Gastrocnemius medialis (tissue), 4 donors: Measurements from ENCODE around the gene SLC48A1. TPM values are rescaled to one million over a fixed set of nuclear protein-coding genes. Genes with fewer than 3 reads are reported as not detected.

Experiments
- ATAC-seq, 2 donors: fragments of 150-250 bp; one replicate each; pipeline ENCODE4 v1.9.1; 2016
- DNase-seq, 2 donors: peaks; one replicate each; pipeline ENCODE4 v3.0.0-alpha.2; 2019
- H3K27ac ChIP-seq, 4 donors: fragments of 200-600 bp; sonication (generic); 1 replicate in 1 of 4; 2 replicates in 3 of 4; pipeline ENCODE4 v1.5.1; 2016 to 2018; ENCODE audit warnings: mild to moderate bottlenecking in 2 of 4, moderate library complexity in 1 of 4
- H3K27me3 ChIP-seq, 3 donors: fragments of 200-600 bp; sonication (generic) in 2 of 3; 1 replicate in 1 of 3; 2 replicates in 2 of 3; pipeline versions ENCODE4 v1.5.1 to v1.6.0; 2016 to 2019; ENCODE audit warnings: mild to moderate bottlenecking in 1 of 3, moderate library complexity in 1 of 3
- H3K36me3 ChIP-seq, 2 donors: fragments of 200-600 bp; sonication (generic) in 1 of 2; one replicate each; pipeline ENCODE4 v1.5.1; 2017 to 2018
- H3K4me1 ChIP-seq, 2 donors: fragments of 200-600 bp; sonication (generic) in 1 of 2; one replicate each; pipeline ENCODE4 v1.5.1; 2016 to 2017; ENCODE audit warnings: mild to moderate bottlenecking in 2 of 2
- H3K4me3 ChIP-seq, 4 donors: fragments of 200-600 bp; sonication (generic) in 3 of 4; 1 replicate in 1 of 4; 2 replicates in 3 of 4; pipeline ENCODE4 v1.5.1; 2016 to 2019; ENCODE audit warnings: mild to moderate bottlenecking in 2 of 4
- H3K9me3 ChIP-seq, 3 donors: fragments of 200-600 bp; sonication (generic) in 2 of 3; 1 replicate in 1 of 3; 2 replicates in 2 of 3; pipeline ENCODE4 v1.5.1; 2016 to 2019
- POLR2A ChIP-seq, 2 donors: fragments of 450-650 bp; IDR thresholded peaks; one replicate each; pipeline ENCODE4 v1.6.1; 2017; ENCODE audit warnings: antibody characterized with exemption in 2 of 2, mild to moderate bottlenecking in 2 of 2, moderate library complexity in 2 of 2
- in situ Hi-C, 4 donors: fragments of 200-750 bp; cut with MboI; loops; one replicate each; pipeline versions ENCODE4 v1.15.0 to v1.8.0; 2017; ENCODE audit warnings: low sequenced_read_pairs in 4 of 4
- intact Hi-C: fragments of 100-400 bp; cut with DNase I; formaldehyde crosslinking; loops from one replicate; pipeline ENCODE4 v1.15.1; 2023; ENCODE audit warnings: low total_unique reads
- total RNA-seq, 4 donors: library from RNA; depleted of rRNA; stranded (reverse); fragments of >200 nt; gene quantifications; one replicate each; pipeline versions ENCODE4 v1.1.0 to v1.2.3, GENCODE V29; 2016
- TF ChIP-seq, protein P1 (sequence below), 5 experiments: fragments of 450-650 bp in 3 of 5; fragments of 200-600 bp in 2 of 5; sonication (generic) in 2 of 5; IDR thresholded peaks in 4 of 5; conservative IDR thresholded peaks in 1 of 5; 1 replicate in 4 of 5; 2 replicates in 1 of 5; pipeline ENCODE4 v1.5.1; 2016 to 2019; ENCODE audit warnings: antibody characterized with exemption in 5 of 5, mild to moderate bottlenecking in 3 of 5, moderate library complexity in 3 of 5

SLC48A1 gene
- total RNA-seq, 4 donors from 2014 or later = 28.3 to 62.6 (median 45.6) TPM

DNA sequence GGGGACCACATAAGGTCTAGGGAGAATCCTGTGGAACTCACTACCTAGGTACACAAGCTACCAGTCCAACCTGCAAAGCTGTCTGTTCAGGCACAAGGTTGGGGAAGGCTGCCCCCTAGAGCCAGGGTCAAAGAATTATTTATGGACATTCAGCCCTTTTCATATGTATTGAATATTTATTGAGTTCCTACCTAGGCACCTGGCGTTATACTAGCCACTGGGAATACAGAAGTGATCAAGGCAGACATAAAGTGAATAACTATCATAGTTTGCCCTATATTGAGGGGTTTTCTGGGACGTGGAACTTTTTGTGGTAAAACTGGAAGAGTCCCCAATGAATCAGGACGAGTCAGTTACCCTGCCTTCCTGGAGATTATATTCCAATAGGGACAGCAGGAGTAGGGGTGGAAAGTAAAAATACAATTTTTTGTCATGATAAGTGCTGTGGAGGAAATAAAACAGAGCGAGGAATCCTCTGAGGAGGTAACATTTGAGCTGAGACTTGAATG, 5.8 kb upstream of the SLC48A1 start:
- Histone ChIP-seq H3K36me3 (no peaks in the 10 kb centered on the region), H3K4me1 (peaks cover 0 to 7% of the 10 kb centered on the region in 2 donors), H3K27me3 (no peaks in the 10 kb centered on the region), H3K27ac (no peak overlapping the region), H3K4me3 (no peak overlapping the region), H3K9me3 (no peaks in the 10 kb centered on the region)
- ATAC-seq = peak; percentile 52 to 60
- no peak for TF ChIP-seq POLR2A (IDR thresholded peaks at IDR 0.05)
- TF ChIP-seq, protein P1, sequence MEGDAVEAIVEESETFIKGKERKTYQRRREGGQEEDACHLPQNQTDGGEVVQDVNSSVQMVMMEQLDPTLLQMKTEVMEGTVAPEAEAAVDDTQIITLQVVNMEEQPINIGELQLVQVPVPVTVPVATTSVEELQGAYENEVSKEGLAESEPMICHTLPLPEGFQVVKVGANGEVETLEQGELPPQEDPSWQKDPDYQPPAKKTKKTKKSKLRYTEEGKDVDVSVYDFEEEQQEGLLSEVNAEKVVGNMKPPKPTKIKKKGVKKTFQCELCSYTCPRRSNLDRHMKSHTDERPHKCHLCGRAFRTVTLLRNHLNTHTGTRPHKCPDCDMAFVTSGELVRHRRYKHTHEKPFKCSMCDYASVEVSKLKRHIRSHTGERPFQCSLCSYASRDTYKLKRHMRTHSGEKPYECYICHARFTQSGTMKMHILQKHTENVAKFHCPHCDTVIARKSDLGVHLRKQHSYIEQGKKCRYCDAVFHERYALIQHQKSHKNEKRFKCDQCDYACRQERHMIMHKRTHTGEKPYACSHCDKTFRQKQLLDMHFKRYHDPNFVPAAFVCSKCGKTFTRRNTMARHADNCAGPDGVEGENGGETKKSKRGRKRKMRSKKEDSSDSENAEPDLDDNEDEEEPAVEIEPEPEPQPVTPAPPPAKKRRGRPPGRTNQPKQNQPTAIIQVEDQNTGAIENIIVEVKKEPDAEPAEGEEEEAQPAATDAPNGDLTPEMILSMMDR (IDR thresholded peaks at IDR 0.05 in 4 of 5, conservative IDR thresholded peaks at IDR 0.05 in 1 of 5) = peak; percentile 45 to 75 (median 57)
- intact Hi-C loops (loop anchor here (2.0 kb wide), 1 partner anchor 52 kb away; no protein-coding TSS in a partner anchor), in situ Hi-C loops (no loop called here)
- DNase-seq = no peak

DNA sequence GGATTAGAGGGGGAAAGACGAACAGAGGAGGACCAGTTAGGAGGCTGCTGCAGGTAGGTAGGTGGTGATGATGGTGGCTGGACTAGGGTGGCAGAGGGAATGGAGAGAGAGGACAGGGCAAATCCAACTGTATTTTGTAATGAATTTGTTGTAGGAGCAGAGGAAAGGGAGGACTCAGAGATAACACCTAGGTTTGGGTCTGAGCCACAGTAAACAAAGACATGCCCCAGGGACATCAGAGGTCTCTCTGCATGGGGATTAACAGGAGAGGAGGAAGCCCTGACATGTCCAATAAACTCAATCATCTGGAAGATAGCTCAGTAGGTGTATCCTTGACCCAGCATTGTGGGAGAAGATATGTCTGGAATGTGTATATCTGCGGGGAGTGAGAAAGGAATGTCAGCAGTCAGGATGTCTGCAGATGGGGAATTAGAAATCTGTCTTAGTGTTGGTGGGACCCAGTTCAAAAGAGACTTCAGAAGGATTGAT, 4.7 kb upstream of the SLC48A1 start:
- no peaks in the 10 kb centered on the region for H3K9me3 ChIP-seq
- ATAC-seq (no peak), DNase-seq (no peak)
- TF ChIP-seq, protein P1 (IDR thresholded peaks at IDR 0.05 in 4 of 5, conservative IDR thresholded peaks at IDR 0.05 in 1 of 5) = no peak
- TF ChIP-seq POLR2A (IDR thresholded peaks at IDR 0.05) = no peak
- H3K4me1 ChIP-seq = peaks cover 0 to 10% of the 10 kb centered on the region in 2 donors
- in situ Hi-C loops (no loop called here), intact Hi-C loops (no loop called here)
- no peaks in the 10 kb centered on the region for H3K36me3 ChIP-seq
- no peak overlapping the region for H3K27ac ChIP-seq
- no peaks in the 10 kb centered on the region for H3K27me3 ChIP-seq
- no peak overlapping the region for H3K4me3 ChIP-seq

DNA sequence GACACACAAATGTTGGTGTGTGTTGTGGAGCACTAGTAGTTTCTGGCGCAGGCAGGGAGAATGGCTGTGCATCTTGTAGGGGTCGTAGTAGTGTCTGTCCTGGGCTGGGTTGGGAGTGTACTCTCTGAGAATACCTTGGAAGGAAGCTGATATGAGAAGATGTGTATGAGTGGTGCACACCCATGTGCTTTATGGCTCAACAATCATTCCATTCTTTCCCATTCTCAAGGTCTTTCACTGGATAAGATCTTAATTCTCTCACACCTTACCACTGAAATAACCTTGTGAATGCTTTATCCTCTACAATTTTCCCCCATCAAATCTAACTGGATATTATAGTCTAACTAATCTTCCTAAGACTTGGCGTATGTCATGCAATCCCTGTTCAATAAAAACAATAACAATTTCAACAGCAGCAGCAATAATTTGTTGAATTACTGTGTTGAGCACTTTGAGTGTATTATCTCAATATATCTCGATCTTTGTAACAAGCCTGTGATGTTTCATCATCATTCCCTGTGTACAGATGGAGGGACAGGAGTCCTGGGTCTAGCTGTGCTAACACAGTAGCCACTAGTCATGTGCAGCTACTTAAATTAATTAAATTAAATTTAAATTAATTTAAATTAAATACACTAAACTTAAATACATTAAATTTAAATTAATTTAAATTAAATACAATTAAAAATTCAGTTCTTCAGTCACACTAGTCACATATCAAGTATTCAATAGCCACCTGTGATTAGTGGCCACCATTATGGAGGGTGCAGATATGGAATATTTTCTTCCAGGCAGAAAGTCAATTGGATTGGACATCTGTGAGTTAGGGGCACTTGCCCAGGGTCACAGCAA, 3.6 kb upstream of the SLC48A1 start:
- H3K9me3 ChIP-seq = no peaks in the 10 kb centered on the region
- DNase-seq (no peak), ATAC-seq (no peak)
- H3K36me3 ChIP-seq = no peaks in the 10 kb centered on the region
- intact Hi-C loops = no loop called here
- TF ChIP-seq POLR2A (IDR thresholded peaks at IDR 0.05) = no peak
- TF ChIP-seq, protein P1 (IDR thresholded peaks at IDR 0.05 in 4 of 5, conservative IDR thresholded peaks at IDR 0.05 in 1 of 5) = no peak
- H3K4me1 ChIP-seq = peaks cover 9 to 17% of the 10 kb centered on the region in 2 donors
- H3K27ac ChIP-seq = no peak overlapping the region
- in situ Hi-C loops = loop anchor here in 2 of 4 donors (10.0 kb wide), 1 partner anchor 55 kb away; no protein-coding TSS in a partner anchor
- no peaks in the 10 kb centered on the region for H3K27me3 ChIP-seq
- no peak overlapping the region for H3K4me3 ChIP-seq

DNA sequence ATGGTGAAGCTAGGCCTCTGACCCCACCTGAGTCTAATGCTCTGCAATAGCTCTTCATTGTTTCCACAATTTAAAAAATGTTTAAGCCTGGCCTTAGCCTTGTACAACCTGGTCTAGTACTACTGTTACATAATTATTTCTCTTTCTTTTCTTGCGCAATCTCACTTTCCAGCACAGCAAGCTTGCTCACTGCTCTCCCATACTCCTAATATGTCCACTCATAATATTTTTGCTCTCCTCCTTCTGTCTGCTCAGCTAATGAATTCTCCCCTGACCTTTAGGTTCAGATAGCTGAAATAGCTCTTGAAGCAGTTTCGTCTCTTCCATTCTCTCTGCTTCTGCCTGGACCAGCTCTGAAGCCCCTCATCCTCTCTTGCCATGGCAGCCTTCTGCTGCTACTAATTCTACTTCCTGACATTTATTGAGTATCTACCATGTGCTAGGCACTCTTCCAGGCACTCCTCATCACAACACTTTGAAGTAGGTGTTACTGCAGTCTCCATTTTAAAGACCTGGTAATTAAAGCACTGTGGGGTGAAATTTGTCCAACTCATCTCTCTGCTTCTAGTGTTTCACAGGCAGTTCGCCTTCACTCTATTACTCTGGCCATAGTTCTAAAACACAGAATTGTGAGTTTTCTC, 2.8 kb upstream of the SLC48A1 start:
- H3K36me3 ChIP-seq = no peaks in the 10 kb centered on the region
- no peak for ATAC-seq
- in situ Hi-C loops (loop anchor here in 2 of 4 donors (10.0 kb wide), 1 partner anchor 55 kb away; no protein-coding TSS in a partner anchor), intact Hi-C loops (no loop called here)
- peaks cover 17 to 24% of the 10 kb centered on the region in 2 donors for H3K4me1 ChIP-seq
- no peaks in the 10 kb centered on the region for H3K27me3 ChIP-seq
- no peak for TF ChIP-seq POLR2A (IDR thresholded peaks at IDR 0.05)
- TF ChIP-seq, protein P1 (IDR thresholded peaks at IDR 0.05 in 4 of 5, conservative IDR thresholded peaks at IDR 0.05 in 1 of 5) = no peak
- DNase-seq = no peak
- no peak overlapping the region for H3K27ac ChIP-seq
- no peaks in the 10 kb centered on the region for H3K9me3 ChIP-seq
- H3K4me3 ChIP-seq = no peak overlapping the region
